Activated CD4-positive, alpha-beta T cell treated with anti-CD3 and anti-CD28 coated beads for 36 hours (primary cell): ENCODE results near the gene JARID2. TPM values are rescaled to one million over a fixed set of nuclear protein-coding genes. Genes with fewer than 3 reads are reported as not detected.

ENCODE experiments used
- ATAC-seq: fragments of 200-7000 bp; cut with Tn5 transposase; one replicate; pipeline ENCODE4 v1.10.0; 2021; ENCODE audit warnings: mild to moderate bottlenecking, moderate library complexity
- CTCF ChIA-PET: fragments of 350-600 bp; sonication (Branson Sonifier 250); formaldehyde crosslinking; loops from one replicate; lab custom pipeline; 2021; ENCODE audit warnings: antibody characterized with exemption; lab: Charles Lee
- POLR2A ChIA-PET: fragments of 350-600 bp; sonication (Branson Sonifier 250); formaldehyde crosslinking; loops from one replicate; lab custom pipeline; 2021; ENCODE audit warnings: antibody characterized with exemption, inconsistent platforms; lab: Charles Lee
- DNase-seq: peaks from one replicate; pipeline ENCODE4 v3.0.0-alpha.2; 2020
- H3K27ac Mint-ChIP-seq: one replicate; pipeline ENCODE4 v1.8.0; 2021; ENCODE audit warnings: mixed read lengths
- H3K27me3 Mint-ChIP-seq: one replicate; pipeline ENCODE4 v1.8.0; 2021; ENCODE audit warnings: mixed read lengths
- H3K36me3 Mint-ChIP-seq: one replicate; pipeline ENCODE4 v1.8.0; 2021; ENCODE audit warnings: low read depth, mixed read lengths
- H3K4me1 Mint-ChIP-seq: one replicate; pipeline ENCODE4 v1.8.0; 2021; ENCODE audit warnings: mixed read lengths
- H3K4me3 Mint-ChIP-seq: one replicate; pipeline ENCODE4 v1.8.0; 2021; ENCODE audit warnings: mild to moderate bottlenecking, moderate library complexity, mixed read lengths
- H3K9me3 Mint-ChIP-seq: one replicate; pipeline ENCODE4 v1.8.0; 2021; ENCODE audit warnings: low read depth, mixed read lengths
- intact Hi-C, 2 experiments: fragments of 100-400 bp; cut with DNase I in 1 of 2; cut with micrococcal nuclease in 1 of 2; formaldehyde crosslinking; loops; one replicate each; pipeline versions ENCODE4 v1.14.2 to v1.15.1; 2022 to 2024; cut with DNase I, micrococcal nuclease
- total RNA-seq, 2 experiments: library from RNA; stranded (reverse); gene quantifications; one replicate each; pipeline ENCODE4 v1.2.3, GENCODE V29; 2021

The JARID2 gene
- total RNA-seq, 2 experiments from 2014 or later: 43.0 to 48.6 TPM

DNA sequence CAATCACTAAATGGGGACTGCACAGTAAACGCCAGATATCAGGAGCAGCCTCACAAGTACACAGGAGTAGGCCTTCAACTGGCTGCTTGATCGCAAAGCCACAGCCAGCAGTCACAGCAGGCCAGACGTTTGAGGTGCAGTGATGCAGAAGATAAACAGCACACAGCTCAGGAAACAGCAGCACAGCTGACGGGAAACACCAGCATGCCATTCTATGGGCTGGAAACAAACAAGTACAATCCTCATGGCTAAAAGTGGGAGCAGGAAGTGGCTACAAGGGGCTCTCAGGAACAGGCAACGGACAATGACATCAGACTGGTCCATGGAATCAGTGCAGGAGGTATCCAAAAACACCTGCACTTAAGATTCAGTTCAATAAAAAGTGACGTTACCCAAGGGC lies 305.9 kb downstream of the JARID2 start:
- Mint-ChIP-seq H3K27me3 (no peaks in the 10 kb centered on the region), H3K9me3 (no peaks in the 10 kb centered on the region), H3K4me1 (peaks cover 17% of the 10 kb centered on the region), H3K27ac (no peak overlapping the region), H3K4me3 (no peak overlapping the region), H3K36me3 (peaks cover 2% of the 10 kb centered on the region)
- ATAC-seq: no peak
- DNase-seq: no peak
- intact Hi-C loops: no loop called here
- ChIA-PET POLR2A (no interaction called here), CTCF (interaction anchor here (0.5 to 1.6 kb wide), 2 partner anchors 11 to 48 kb away, joined by 4 to 5 read pairs; no protein-coding TSS in a partner anchor)

DNA sequence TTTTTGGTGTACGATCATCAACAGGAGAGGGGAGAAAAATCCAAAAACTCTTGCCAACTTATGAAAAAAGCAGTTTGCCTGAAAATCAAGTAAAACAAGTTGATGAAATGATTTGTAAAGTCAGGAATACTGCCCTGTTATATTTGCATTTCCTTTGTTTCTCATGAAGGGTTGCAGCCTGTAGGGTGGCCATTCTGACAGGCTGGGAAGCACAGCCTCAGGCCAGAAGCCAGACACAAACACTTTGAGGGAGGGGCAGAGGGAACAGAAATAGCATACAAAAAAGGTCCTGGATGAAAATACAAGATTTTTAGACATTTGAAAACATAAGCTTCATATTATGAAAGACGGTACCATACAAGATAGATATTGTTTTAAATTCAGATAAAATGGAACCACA lies 307.2 kb downstream of the JARID2 start:
- ATAC-seq: no peak
- ChIA-PET POLR2A (no interaction called here), CTCF (interaction anchor here (0.9 kb wide), 1 partner anchor 630 kb away, joined by 4 read pairs; no protein-coding TSS in a partner anchor)
- intact Hi-C loops: no loop called here
- Mint-ChIP-seq H3K9me3 (no peaks in the 10 kb centered on the region), H3K4me1 (peaks cover 17% of the 10 kb centered on the region), H3K4me3 (no peak overlapping the region), H3K27me3 (no peaks in the 10 kb centered on the region), H3K36me3 (peaks cover 2% of the 10 kb centered on the region), H3K27ac (no peak overlapping the region)
- DNase-seq: no peak

DNA sequence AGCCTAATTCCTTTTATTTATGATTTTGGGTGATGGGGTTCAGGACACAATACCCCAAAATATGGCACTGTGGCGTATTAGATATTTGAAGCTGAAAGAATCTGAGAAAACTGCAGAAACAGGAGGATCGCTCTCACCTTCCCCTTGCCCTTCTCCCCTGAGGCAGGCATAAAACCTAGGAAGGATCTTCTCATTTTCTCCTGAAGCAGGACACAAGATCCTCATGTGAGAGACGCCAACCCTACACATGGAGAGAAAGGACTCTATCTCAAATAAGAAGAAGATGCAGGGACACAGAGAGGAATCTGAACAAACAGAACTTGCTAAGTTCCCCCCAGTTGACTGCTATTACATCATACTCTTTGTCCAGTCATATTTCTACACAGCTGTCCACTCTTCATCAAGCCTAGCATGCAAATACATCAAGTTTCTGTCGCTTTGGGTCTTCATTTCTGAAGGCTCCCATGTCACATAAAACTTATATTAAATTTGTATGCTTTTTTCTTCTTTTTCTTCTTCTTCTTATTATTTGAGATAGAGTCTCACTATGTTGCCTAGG lies 307.9 kb downstream of the JARID2 start:
- Mint-ChIP-seq H3K27ac (no peak overlapping the region), H3K36me3 (peaks cover 2% of the 10 kb centered on the region), H3K4me1 (peaks cover 14% of the 10 kb centered on the region), H3K27me3 (no peaks in the 10 kb centered on the region), H3K9me3 (no peaks in the 10 kb centered on the region), H3K4me3 (no peak overlapping the region)
- intact Hi-C loops: no loop called here
- POLR2A ChIA-PET: no interaction called here
- ATAC-seq (no peak), DNase-seq (no peak)
- CTCF ChIA-PET: interaction anchor here (0.6 to 1.2 kb wide), 2 partner anchors 9 to 19 kb away, joined by 3 read pairs; no protein-coding TSS in a partner anchor

DNA sequence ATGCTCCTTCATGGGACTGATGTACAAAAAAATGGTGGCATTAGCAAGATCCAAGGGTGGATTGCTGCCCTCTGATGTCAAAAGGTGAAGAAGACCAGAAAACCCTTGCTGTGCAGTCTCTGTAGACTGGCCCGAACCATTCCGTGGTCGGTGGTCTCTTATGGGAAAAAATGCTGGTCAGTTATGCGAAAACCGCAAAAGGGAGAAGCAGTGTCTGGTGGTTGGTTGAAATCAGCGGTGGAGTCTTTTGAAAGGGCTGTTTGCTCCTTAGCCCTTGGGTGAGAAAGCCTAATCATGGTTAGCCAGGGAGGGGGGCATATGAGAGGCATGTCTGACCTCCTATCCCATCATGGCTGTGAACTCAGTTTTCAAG lies 308.8 kb downstream of the JARID2 start:
- Mint-ChIP-seq H3K27ac (no peak overlapping the region), H3K36me3 (peaks cover 2% of the 10 kb centered on the region), H3K4me1 (peaks cover 14% of the 10 kb centered on the region), H3K27me3 (no peaks in the 10 kb centered on the region), H3K4me3 (no peak overlapping the region), H3K9me3 (no peaks in the 10 kb centered on the region)
- DNase-seq (no peak), ATAC-seq (no peak)
- CTCF ChIA-PET: interaction anchor here (1.2 kb wide), 1 partner anchor 8 kb away, joined by 3 read pairs; no protein-coding TSS in a partner anchor
- POLR2A ChIA-PET: no interaction called here
- intact Hi-C loops: no loop called here

DNA sequence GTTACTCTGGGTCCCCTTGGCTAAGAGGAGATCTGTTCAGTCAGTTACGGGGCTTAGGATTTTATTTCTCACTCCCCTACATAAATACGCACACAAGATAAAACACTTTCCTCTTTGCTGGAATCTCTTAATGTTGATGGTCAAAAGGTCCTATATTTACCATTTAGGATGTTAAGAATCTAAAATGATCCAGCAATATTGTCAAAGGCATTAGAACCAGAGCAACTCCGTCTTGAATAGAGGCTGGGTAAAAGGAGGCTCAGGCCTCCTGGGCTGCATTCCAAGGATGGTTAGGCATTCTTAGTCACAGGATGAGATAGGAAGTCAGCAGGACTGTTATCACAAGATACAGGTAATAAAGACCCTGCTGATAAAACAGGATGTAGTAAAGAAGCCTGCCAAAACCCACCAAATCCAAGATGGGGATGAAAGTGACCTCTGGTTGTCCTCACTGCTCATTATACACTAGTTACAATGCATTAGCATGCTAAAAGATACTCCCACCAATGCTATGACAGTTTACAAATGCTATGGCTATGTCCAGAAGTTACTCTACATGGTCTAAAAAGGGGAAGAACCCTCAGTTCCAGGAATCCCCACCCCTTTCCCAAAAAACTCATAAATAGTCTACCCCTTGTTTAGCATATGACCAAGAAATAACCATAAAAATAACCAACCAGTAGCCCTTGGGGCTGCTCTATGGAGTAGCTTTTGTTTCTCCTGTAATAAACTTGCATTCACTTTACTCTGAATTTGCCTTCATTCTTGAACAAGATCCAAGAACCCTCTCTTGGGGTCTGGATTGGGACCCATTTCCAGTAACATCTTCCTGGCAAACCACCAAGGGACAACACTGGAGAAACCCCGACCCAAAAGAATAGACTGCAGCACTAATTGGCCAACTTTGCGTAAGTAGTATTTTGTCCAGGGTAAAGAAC lies 309.5 kb downstream of the JARID2 start:
- no peak overlapping the region for H3K27ac Mint-ChIP-seq
- peaks cover 2% of the 10 kb centered on the region for H3K36me3 Mint-ChIP-seq
- DNase-seq (no peak), ATAC-seq (no peak)
- peaks cover 14% of the 10 kb centered on the region for H3K4me1 Mint-ChIP-seq
- CTCF ChIA-PET: no interaction called here
- POLR2A ChIA-PET: no interaction called here
- H3K27me3 Mint-ChIP-seq: no peaks in the 10 kb centered on the region
- H3K9me3 Mint-ChIP-seq: no peaks in the 10 kb centered on the region
- H3K4me3 Mint-ChIP-seq: no peak overlapping the region
- intact Hi-C loops: no loop called here

DNA sequence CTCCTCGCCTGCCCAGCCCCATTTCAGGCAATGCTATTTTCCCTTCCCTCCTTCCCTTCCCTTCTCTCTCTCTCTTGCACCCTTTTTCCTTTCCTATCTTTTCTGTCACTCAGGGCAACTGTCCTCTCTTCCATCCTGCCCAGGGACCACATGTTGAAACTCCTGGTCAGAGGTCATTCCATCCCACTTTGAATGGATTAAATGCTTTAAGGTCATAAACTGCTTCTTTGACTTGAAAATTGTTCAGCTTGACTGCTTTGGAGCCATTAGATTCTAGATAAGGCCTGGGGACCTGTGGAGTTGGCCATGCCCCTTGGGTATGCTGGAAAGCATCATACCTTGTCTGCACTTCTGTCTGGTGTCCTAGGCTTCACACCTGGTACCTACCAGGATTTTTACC lies 310.8 kb downstream of the JARID2 start:
- ChIA-PET POLR2A (no interaction called here), CTCF (interaction anchor here (0.6 to 0.8 kb wide), 2 partner anchors 13 to 1431 kb away, joined by 3 read pairs; no protein-coding TSS in a partner anchor)
- DNase-seq (no peak), ATAC-seq (no peak)
- no peak overlapping the region for H3K4me3 Mint-ChIP-seq
- intact Hi-C loops: no loop called here
- H3K27ac Mint-ChIP-seq: no peak overlapping the region
- peaks cover 9% of the 10 kb centered on the region for H3K4me1 Mint-ChIP-seq
- peaks cover 2% of the 10 kb centered on the region for H3K36me3 Mint-ChIP-seq
- H3K9me3 Mint-ChIP-seq: no peaks in the 10 kb centered on the region
- H3K27me3 Mint-ChIP-seq: no peaks in the 10 kb centered on the region

DNA sequence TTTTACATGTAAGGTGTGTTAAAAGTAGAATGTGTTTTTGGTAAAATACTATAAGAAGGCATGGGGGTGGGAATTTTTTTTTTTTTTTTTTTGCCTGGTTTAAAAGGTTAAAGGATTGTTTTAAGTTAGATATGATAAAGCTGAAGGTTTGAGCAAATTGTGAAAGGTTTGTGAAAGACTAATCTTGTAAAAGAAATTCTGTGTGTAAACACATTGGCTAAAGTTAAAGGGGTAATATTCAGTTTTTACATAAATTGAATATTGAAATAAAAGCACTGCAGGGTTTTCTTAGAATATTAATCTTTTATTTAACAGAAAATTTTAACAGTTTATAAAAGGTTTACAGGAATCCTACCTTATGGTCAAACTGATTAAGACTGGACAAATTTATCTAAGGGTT lies 311.3 kb downstream of the JARID2 start:
- Mint-ChIP-seq H3K9me3 (no peaks in the 10 kb centered on the region), H3K36me3 (peaks cover 2% of the 10 kb centered on the region), H3K4me1 (peaks cover 5% of the 10 kb centered on the region), H3K27me3 (no peaks in the 10 kb centered on the region), H3K4me3 (no peak overlapping the region), H3K27ac (no peak overlapping the region)
- ChIA-PET CTCF (interaction anchor here (0.8 kb wide), 1 partner anchor 13 kb away, joined by 3 read pairs; no protein-coding TSS in a partner anchor), POLR2A (interaction anchor here (0.7 kb wide), 1 partner anchor 16 kb away, joined by 5 read pairs; no protein-coding TSS in a partner anchor)
- ATAC-seq (no peak), DNase-seq (no peak)
- intact Hi-C loops: no loop called here

DNA sequence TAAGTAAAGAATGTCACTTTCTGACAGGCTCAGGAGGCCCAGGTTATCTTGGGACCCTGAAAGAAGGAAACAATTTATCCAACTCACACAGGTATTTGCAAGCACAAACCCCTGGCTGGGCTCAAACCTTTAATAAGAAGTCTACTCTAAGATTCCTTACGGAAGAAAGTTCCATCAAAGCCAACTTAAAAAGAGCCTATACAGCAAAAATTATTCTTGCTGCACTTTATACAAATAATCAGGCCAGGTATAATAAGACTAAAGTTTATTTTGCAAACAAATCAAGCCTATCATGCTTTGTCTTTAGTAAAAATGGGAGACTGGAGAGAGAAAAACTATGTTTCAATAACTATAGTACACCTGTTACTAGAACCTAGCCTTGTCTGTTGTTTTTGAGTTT lies 314.8 kb downstream of the JARID2 start:
- H3K36me3 Mint-ChIP-seq: peaks cover 2% of the 10 kb centered on the region
- intact Hi-C loops: no loop called here
- no peak overlapping the region for H3K27ac Mint-ChIP-seq
- H3K4me3 Mint-ChIP-seq: no peak overlapping the region
- H3K9me3 Mint-ChIP-seq: no peaks in the 10 kb centered on the region
- H3K4me1 Mint-ChIP-seq: no peaks in the 10 kb centered on the region
- ChIA-PET POLR2A (no interaction called here), CTCF (no interaction called here)
- DNase-seq (no peak), ATAC-seq (no peak)
- H3K27me3 Mint-ChIP-seq: no peaks in the 10 kb centered on the region

DNA sequence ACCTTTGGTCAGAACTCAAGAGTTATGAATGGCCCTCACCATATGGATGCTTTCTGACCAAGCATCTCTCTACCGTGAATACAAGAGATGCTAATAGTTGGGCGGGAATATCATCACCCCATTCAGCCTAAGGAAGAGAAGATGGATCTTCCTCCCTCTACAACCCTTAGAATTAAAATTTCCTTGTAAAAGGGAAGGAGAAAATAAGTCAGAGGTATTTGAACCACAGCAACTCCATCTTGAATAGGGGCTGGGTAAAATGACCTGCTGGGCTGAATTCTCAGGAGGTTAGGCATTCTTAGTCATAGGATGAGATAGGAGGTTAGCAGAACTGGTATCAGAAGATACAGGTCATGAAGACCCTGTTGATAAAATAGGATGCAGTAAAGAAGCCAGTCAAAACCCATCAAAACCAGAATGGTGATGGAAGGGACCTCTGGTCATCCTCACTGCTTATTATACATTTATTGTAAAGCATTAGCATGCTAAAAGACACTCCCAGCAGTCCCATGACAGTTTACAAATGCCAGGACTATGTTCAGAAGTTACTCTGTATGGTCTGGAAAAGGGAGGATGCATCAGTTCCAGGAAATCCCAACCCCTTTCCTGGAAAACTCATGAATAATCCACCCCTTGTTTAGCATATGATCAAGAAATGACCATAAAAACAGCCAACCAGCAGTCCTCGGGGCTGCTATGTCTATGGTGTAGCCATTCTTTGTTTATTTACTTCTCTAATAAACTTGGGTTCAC lies 315.8 kb downstream of the JARID2 start:
- DNase-seq: no peak
- Mint-ChIP-seq H3K4me3 (no peak overlapping the region), H3K4me1 (no peaks in the 10 kb centered on the region), H3K36me3 (peaks cover 2% of the 10 kb centered on the region), H3K9me3 (no peaks in the 10 kb centered on the region), H3K27ac (no peak overlapping the region), H3K27me3 (no peaks in the 10 kb centered on the region)
- intact Hi-C loops: no loop called here
- CTCF ChIA-PET: interaction anchor here (1.4 kb wide), 1 partner anchor 8 kb away, joined by 3 read pairs; no protein-coding TSS in a partner anchor
- POLR2A ChIA-PET: no interaction called here
- no peak for ATAC-seq

DNA sequence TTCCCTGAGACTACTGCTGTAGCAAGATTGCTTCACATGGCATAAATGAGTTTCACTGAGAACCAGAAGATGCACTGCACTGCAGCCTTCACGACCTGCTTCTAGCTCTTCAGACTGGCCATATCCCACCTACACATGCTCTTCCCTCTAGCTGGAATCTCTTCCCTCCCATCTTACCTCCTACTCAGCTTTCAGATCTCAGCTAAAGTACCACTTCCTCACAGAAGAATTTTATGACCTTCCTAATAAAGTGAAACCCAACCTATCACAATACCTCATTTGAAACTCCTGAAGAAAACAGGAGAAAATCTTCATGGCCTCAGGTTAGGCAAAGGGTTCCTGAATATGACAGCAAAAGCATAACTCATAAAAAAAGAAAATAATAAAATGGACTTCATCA lies 317.1 kb downstream of the JARID2 start:
- H3K4me1 Mint-ChIP-seq: no peaks in the 10 kb centered on the region
- no peak overlapping the region for H3K4me3 Mint-ChIP-seq
- POLR2A ChIA-PET: no interaction called here
- no peaks in the 10 kb centered on the region for H3K9me3 Mint-ChIP-seq
- H3K27ac Mint-ChIP-seq: no peak overlapping the region
- CTCF ChIA-PET: interaction anchor here (1.4 to 1.5 kb wide), 2 partner anchors 9 to 12 kb away, joined by 3 to 5 read pairs; no protein-coding TSS in a partner anchor
- no peak for DNase-seq
- ATAC-seq: no peak
- H3K36me3 Mint-ChIP-seq: peaks cover 2% of the 10 kb centered on the region
- intact Hi-C loops: no loop called here
- no peaks in the 10 kb centered on the region for H3K27me3 Mint-ChIP-seq
